HL-60 (cell line): ENCODE measurements around the gene RPRD1B.

Experiments
- CTCF ChIP-seq: IDR thresholded peaks from one replicate; pipeline ENCODE4 v1.5.1; 2011; ENCODE audit warnings: low read length, control low read depth, inconsistent platforms; ENCODE audit not compliant: insufficient read depth
- GABPA ChIP-seq: IDR thresholded peaks from 2 replicates; pipeline ENCODE4 v1.6.1; 2012; ENCODE audit warnings: low read depth
- POLR2AphosphoS5 ChIP-seq: IDR thresholded peaks from 2 replicates; pipeline ENCODE4 v1.6.1; 2012; ENCODE audit warnings: low read depth
- REST ChIP-seq: IDR thresholded peaks from 2 replicates; pipeline ENCODE4 v1.6.1; 2012; ENCODE audit warnings: low read depth; ENCODE audit not compliant: insufficient replicate concordance
- SPI1 ChIP-seq: IDR thresholded peaks from 2 replicates; pipeline ENCODE4 v1.6.1; 2012; ENCODE audit warnings: low read depth, mild to moderate bottlenecking, borderline replicate concordance

GRCh38 chr20:37991908-37992307 lies 41.6 kb upstream of the RPRD1B start:
- no peak for TF ChIP-seq CTCF
- TF ChIP-seq POLR2AphosphoS5, result no peak
- no peak for TF ChIP-seq REST
- no peak for TF ChIP-seq GABPA
- no peak for TF ChIP-seq SPI1
